D341Med (cell line): Measurements from ENCODE around the gene FBXL13.
"Not testable (repeated sequence)": the region's sequence is repeated elsewhere in the genome, so short reads cannot be mapped to it uniquely, and the experiment has no call there.

Experiments used
- DNase-seq: peaks from one replicate; pipeline ENCODE4 v3.0.0; 2012; ENCODE audit warnings: low spot score

FBXL13 gene

DNA sequence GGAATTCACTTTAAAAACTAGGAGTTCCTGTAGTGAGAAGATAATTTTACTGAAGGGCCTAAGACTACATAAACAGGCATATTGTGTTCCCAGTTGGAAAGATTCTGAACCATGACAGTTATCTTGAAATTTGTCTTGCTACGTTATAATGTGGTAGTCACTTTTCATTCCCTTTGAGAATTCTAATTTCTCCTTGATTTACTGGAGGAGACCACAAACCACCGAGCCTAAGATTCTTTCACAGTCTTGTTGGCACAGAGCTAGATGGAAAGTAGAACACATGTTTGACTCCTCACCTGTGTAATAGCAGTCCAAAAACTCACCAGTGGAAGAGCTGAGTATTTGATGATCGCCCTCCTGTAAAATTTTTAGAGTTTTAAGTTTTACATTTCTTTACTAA, 5.2 kb upstream of the FBXL13 start:
- no peak for DNase-seq

DNA sequence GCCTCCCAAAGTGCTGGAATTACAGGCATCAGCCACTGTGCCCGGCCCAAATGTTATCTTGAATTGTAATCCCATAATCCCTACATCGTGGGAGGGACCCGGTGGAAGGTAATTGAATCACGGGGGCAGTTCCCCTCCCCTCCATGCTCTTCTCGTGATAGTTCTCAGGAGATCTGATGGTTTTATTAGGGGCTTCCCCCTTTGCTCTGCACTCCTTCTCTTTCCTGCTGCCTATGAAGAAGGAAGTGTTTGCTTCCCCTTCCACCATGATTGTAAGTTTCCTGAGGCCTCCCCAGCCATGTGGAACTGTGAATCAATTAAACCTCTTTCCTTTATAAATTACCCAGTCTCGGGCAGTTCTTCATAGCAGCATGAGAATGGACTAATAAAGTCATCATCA, 3.6 kb upstream of the FBXL13 start:
- DNase-seq = not testable (repeated sequence)

DNA sequence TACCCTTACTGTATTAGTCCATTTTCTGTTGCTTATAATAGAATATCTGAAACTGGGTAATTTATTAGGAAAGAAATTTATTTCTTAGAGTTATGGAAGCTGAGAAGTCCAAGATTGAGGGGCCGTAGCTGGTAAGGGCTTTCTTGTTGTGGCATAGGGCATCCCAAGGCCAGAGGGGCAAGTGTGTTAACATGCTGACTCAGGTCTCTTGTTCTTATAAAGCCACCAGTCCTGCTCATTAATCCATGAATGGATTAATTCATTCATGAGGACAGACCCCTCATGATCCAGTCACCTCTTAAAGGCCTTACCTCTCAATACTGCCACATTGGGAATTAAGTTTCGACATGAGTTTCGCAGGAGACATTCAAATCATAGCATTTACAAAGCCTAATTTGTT, 2.7 kb upstream of the FBXL13 start:
- DNase-seq = no peak

DNA sequence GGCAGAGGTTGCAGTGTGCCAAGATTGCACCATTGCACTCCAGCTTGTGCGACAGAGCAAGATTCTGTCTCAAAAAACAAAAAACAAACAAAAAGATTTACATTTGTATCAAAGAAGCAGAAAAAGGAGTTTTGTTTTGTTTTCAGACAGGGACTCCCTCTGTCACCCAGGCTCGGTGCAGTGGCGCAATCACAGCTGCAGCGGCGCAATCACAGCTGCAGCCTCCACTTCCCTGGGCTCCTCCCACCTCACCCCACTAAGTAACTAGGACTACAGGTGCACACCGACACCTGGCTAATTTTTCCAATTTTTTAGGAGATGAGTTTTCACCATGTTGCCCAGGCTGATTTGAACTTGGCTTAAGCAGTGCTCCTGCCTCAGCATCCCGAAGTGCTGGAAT, 2.2 kb upstream of the FBXL13 start:
- no peak for DNase-seq

DNA sequence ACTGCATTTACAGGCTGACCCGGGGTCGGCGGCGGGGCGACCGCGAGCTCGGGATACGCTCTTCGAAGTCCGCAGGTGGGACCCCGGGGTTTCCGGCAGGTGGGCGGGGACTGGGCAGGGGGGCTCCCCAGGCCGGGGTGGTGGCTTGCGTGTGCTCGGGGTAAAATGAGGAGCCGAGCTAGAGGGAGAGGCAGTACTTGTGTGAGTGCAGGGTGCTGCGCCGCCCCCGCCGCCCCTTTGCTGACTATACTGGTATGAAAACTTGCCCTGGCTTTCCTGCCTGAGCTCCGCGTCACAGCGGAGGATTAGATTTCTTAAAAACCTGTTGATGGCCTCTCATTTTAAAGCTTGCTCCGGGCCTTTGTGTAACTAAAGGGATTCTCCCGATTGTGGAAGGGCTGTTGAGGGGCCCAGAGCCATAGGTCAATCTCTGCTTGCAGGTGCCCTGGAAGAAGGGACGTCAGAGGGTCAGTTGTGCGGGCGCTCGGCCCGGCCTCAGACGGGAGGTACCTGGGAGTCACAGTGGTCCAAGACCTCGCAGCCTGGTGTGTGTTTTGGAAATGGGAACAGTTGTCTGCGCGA, 832 bp upstream of the FBXL13 start:
- peak; percentile 80 for DNase-seq

DNA sequence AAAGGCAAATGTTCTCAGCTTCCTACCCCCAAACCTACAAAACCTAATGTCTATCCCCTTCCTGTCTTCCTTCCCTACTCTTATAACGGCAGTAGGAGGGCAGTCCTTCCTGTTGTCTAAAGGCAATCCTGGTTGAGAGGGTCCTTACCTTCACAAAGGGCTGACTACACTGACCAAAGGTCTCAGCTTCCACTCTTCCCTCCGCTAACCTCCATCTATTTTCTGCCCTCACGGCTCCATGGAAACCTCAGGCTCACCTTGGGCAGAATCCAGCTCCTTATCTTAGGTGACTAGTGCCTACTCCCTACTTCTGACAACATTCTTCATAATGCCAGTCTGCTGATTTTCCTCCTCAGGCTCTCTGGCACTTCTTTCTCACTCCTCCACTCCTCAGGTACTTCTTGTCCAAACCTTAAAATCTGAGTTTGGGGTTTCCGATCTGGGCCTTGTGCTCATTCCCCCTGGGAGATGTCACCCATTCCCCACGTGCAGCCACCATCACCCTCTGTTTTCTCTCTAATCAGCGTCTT, 542 bp downstream of the FBXL13 start:
- no peak for DNase-seq

DNA sequence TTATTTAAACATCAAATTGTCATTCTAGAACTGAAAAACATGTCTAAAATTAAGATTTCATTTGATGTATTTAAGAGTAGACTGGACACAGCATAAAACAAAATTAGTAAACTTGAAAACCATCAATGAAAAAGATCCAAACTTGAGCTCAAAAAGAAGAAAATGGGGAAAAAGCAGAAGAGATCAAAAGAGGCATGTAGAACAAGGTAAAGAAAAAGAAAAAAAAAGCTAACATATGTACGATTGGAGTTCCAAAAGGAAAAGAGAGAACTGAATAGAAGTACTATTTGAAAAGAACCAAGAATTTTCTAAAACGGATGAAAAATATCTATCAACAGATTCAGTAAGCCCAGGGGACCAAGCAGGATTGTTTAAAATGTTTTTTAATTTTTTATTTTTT, 3.6 kb downstream of the FBXL13 start:
- DNase-seq = no peak

DNA sequence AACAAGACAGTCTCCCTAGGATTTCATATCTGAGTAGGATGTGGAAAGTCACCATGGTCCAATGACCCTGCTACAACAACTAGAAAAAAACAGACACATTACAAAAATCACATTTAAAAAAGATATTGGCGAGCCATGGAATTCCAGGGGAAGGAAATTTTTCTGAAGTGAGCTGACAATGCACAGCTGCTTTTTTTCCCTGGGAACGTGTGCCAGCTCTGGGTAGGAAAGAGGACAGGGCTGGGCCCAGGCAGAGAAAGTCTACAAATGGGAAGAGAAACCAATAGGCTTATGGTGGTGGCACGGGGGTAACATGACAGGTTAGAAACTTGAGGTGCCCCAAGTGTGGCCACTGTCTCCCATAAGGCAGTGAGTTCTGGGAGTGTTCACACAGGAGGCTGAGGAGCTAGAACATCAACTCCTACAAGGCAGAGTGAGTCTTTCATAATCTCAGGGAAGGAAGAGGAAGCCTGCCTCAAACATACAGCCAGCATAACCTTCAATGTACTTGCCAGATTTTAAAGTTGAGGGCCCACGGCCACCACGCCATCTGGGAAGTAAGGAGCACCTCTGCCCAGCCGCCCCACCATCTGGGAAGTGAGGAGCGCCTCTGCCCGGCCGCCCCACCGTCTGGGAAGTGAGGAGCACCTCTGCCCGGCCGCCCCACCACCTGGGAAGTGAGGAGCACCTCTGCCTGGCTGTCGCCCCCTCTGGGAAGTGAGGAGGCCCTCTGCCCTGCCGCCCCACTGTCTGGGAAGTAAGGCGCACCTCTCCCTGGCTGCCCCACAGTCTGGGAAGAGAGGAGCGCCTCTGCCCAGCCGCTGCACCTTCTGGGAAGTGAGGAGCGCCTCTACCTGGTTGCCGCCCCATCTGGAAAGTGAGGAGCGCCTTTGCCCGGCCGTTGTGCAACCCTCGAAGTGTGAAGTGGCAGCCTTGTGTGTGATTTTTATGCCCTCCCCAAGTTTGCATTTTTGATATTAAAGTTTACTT, 5.9 kb downstream of the FBXL13 start:
- DNase-seq = no peak

DNA sequence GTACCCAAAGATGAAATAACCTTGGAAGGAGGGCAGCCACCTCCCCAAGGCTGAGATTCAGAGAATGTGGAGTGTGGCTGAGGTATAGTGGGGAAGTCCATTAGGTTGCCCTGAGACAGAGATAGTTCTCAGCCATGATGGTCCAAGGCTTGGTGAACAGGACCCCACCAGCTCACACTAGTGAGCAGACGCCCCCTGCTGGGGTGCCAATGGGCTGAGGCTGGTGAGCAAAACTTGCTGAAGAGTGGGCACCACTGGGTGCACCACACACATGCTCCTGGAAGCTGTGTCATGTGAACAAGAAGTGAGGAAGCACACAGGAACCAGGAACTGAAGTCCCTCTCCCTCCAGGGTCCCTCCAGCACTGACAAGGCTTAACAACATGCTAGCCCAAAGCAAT, 8.9 kb downstream of the FBXL13 start:
- peak; percentile 70 for DNase-seq

DNA sequence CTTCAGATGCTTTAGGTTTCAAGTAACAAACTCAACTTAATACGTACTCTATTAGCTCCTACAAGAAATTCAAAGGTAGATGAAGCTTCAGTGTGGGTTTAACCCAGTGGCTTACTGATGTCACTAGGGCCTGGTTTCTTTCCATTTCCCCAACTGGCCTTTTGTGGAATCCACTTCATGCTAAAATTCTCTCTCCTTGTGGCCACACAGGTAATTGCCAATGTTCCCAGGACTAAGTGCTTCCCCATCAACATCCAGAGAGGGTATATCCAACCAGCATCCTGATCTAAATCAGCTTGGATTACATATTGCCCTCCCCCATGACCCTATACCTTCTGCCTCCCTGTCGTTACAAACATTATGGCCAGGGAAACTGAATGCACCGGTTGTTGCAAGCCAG, 10.7 kb downstream of the FBXL13 start:
- DNase-seq = no peak

DNA sequence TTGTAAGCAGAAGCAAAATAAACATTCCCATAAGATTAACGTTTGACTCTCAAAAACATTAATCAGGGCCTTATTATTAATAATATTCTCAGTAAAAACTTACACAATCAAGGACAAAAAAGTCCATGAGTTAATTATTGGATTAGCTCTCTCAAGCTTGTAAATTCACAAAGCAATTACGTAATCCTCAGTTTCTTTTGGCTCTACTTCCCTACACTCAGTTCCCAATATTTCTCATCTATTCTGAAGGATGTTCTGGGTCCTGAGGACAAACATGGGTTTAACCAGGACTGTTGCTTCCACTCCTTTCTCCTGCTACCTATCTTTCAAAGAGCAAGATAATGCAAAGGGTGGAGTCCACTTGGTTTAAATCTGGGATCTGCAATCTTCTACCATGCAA, 15.1 kb downstream of the FBXL13 start:
- no peak for DNase-seq

DNA sequence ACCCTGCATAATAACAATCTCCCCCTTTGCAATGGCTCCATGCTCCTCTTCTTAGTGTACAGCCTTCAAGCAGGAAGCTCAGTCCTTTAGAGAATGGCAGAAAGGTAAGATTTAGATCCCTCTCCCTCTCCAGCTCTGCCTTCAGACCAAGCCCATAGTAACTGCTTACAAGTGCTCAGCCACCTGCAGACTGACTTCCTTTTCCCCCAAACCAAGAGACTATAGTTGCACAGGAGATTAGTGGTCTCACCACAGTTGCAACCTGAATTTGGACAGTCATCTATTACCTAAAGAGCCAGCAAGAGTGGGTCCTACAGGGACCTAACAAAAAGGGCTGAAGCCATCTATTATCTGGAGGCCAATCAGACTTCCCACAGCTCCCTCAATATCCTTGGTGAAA, 16.5 kb downstream of the FBXL13 start:
- DNase-seq = no peak

DNA sequence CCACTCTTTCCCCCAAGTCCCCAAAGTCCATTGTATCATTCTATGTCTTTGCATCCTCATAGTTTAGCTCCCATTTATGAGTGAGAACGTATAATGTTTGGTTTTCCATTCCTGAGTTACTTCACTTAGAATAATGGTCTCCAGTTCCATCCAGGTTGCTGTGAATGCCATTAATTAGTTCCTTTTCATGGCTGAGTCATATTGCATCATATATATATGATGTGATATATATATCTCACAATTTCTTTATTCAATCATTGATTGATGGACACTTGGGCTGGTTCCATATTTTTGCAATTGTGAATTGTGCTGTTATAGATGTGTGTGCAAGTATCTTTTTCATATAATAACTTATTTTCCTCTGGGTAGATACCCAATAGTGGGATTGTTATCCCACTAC, 18.6 kb downstream of the FBXL13 start:
- DNase-seq = not testable (repeated sequence)

DNA sequence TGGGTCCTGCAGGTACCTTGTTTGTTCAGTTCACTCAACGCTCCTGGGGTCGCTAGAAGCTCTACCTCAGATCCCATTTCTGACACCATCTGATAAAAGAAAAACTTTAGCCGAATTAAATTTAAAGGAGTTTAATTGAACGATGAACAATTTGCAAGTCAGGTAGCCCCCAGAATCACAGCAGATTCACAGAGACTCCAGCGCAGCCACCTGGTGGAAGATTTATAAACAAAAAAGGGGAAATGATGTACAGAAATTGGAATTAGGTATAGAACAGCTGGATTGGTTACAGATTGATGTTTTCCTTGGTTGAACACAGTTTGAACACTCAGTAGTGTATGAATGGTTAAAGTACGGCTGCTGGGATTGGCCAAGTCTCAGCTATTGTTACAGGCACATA, 23.1 kb downstream of the FBXL13 start:
- DNase-seq = no peak

DNA sequence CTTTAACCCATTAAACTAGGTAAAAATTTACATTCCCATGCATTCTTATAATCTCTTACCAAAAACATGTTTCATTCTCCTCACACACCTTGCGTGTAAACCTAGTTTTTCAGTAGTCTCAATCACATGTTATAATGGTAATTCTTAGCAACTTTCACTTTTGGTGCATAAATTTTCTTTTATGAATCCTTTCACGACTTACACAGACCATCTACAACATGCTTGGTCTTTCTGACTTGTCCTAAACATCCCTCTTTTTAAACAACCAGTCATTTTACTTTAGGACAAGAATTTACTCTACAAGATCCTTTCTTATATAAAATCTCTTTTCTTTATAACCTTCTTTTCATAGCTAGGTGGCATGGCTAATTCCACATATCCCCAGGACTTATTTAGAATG, 25.8 kb downstream of the FBXL13 start:
- DNase-seq = no peak

DNA sequence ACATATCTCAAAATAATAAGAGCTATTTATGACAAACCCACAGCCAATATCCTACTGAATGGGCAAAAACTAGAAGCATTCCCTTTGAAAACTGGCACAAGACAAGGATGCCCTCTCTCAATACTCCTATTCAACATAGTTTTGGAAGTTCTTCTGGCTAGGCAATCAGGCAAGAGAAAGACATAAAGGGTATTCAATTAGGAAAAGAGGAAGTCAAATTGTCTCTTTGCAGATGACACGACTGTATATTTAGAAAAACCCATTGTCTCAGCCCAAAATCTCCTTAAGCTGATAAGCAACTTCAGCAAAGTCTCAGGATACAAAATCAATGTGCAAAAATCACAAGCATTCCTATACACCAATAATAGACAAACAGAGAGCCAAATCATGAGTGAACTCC, 32.8 kb downstream of the FBXL13 start:
- DNase-seq = not testable (repeated sequence)

DNA sequence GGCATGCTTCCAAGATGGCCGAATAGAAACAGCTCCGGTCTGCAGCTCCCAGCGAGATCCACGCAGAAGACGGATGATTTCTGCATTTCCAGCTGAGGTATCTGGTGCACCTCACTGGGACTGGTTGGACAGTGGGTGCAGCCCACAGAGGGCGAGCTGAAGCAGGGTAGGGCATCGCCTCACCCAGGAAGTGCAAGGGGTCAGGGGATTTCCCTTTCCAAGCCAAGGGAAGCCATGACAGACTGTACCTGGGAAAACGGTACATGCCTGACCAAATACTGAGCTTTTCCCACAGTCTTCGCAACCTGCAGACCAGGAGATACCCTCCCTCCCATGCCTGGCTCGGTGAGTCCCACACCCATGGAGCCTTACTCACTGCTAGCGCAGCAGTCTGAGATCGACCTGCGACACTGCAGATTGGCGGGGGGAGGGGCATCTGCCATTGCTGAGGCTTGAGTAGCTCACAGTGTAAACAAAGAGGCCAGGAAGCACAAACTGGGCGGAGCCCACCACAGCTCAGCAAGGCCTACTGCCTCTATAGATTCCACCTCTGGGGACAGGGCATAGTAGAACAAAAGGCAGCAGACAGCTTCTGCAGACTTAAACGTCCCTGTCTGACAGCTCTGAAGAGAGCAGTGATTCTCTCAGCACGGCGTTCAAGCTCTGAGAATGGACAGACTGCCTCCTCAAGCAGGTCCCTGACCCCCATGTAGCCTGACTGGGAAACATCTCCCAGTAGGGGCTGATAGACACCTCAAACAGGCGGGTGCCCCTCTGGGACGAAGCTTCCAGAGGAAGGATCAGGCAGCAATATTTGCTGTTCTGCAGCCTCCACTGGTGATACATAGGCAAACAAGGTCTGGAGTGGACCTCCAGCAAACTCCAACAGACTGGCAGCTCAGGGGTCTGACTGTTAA, 36.5 kb downstream of the FBXL13 start:
- DNase-seq = not testable (repeated sequence)

DNA sequence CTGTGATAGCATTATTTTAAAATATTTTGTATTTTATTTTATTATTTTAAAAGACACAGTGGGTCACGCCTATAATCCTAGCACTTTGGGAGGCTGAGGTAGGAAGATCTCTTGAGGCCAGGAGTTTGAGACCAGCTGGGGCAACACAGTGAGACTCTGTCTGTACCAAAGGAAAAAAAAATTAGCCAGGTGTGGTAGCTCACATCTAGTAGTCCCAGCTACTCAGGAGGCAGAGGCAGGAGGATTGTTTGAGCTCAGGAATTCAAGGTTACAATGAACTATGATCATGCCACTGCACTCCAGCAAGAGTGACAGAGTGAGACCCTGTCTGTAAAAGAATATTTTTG, 37.1 kb downstream of the FBXL13 start:
- no peak for DNase-seq

DNA sequence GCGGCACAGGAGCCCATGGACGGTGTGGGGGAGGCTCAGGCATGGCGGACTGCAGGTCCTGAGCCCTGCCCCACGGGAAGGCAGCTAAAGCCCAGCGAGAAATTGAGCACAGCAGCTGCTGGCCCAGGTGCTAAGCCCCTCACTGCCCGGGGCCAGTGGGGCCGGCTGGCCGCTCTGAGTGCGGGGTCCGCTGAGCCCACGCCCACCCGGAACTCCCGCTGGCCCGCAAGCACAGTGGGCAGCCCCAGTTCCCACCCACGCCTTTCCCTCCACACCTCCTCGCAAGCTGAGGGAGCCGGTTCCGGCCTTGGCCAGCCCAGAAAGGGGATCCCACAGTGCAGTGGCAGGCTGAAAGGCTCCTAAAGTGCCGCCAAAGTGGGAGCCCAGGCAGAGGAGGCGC, 40.3 kb downstream of the FBXL13 start:
- DNase-seq = not testable (repeated sequence)

DNA sequence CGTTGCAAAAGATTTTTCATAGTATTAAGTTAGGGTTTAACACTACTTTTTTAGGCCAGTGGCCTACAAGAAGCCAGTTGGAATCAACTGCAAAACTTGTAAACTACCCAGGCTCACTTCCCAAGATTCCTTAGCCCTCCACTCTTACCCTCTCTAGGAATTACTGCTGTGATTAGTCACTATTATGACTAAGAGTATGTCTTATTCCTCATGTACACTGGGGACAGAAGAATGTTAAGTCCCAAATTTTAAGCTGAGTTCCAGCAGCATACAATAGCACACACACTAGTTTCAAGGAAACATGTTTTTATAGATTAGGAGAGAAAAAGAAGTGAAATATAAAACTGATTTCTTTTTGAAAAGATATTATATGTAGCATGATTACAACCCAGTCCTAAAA, 42.8 kb downstream of the FBXL13 start:
- DNase-seq = no peak

DNA sequence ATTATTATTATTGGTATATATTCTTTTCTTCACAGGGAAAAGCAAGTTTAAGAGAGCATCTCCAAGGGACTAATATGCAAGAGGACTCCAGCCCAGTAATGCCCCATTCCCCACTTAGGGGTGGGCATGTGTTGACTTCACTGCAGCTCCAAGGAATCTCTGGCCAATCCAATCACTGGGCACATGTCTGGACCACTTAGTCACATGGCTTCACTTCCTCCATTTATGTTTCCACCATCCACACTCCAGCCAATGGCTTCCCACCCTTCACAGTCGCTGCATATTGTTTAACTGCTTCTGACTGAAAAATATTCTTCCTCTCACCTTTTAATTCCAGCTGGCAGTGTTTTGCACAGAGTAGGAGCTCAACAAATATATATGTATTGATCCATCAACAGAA, 43.6 kb downstream of the FBXL13 start:
- DNase-seq = no peak

DNA sequence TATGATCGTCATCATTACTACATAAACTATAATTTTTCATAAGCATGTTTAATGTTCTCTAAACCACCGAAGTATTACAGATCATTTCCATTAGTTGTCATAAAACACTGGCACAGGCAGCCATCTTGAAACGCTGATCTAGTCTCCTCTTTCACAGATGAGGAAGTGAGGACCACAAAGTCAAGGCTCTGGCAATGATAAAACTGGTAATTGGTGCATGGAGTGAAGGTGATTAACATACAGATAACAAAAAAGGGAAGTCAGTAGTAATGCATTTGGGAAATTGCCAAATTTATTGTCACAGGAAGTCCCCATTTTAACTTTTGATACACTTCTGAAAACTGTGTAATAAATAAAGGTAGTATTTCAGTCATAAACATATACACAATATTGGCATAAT, 49.3 kb downstream of the FBXL13 start:
- no peak for DNase-seq
